Measurements from ENCODE around the gene FBRSL1.

Gene FBRSL1

DNA sequence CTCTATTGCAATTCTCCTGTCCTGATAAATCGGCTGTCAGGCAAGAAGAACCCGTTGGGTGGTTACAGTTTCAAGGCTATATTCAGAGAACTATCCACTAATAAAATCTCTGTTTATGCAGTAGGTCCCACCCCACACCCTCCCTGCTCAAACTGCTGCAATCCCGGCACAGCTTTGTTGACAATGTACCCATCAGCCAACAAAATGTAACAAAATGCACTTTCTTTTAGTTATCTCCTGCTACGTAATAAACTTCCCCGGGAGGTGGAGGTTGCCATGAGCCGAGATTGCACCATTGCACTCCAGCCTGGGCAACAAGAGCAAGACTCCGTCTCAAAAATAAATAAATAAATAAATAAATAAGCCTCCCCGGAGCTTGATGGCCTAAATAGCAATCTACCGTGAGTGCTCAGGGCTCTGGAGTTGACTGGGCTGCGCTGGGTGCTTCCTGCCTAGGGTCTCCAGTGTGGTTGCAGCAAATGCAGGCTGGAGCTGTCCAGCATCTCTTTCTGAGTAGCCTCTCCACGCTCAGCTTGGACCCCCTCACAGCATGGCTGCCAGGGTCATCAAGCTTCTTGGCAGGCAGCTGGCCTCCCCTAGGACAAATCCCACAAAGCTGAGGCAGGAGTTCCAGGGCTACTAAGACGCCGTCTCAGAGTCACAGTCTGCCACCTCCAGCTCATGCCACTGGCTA, 43.2 kb upstream of the FBRSL1 start:
- no peak overlapping the region for H3K4me3 ChIP-seq (replicated peaks; ENCODE audit: insufficient read depth, low read length)
- no peak for DNase-seq (ENCODE audit: low read depth in 1 of 2, low spot score in 1 of 2)
- TF ChIP-seq SPI1 (IDR thresholded peaks at IDR 0.05; ENCODE audit: borderline replicate concordance, low read depth) (no peak), GABPA (IDR thresholded peaks at IDR 0.05; ENCODE audit: low read depth) (no peak), POLR2AphosphoS5 (IDR thresholded peaks at IDR 0.05; ENCODE audit: low read depth) (no peak)
- TF ChIP-seq, protein P1, sequence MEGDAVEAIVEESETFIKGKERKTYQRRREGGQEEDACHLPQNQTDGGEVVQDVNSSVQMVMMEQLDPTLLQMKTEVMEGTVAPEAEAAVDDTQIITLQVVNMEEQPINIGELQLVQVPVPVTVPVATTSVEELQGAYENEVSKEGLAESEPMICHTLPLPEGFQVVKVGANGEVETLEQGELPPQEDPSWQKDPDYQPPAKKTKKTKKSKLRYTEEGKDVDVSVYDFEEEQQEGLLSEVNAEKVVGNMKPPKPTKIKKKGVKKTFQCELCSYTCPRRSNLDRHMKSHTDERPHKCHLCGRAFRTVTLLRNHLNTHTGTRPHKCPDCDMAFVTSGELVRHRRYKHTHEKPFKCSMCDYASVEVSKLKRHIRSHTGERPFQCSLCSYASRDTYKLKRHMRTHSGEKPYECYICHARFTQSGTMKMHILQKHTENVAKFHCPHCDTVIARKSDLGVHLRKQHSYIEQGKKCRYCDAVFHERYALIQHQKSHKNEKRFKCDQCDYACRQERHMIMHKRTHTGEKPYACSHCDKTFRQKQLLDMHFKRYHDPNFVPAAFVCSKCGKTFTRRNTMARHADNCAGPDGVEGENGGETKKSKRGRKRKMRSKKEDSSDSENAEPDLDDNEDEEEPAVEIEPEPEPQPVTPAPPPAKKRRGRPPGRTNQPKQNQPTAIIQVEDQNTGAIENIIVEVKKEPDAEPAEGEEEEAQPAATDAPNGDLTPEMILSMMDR (IDR thresholded peaks at IDR 0.05; ENCODE audit: insufficient read depth, low read length) = no peak
- TF ChIP-seq, protein P2, sequence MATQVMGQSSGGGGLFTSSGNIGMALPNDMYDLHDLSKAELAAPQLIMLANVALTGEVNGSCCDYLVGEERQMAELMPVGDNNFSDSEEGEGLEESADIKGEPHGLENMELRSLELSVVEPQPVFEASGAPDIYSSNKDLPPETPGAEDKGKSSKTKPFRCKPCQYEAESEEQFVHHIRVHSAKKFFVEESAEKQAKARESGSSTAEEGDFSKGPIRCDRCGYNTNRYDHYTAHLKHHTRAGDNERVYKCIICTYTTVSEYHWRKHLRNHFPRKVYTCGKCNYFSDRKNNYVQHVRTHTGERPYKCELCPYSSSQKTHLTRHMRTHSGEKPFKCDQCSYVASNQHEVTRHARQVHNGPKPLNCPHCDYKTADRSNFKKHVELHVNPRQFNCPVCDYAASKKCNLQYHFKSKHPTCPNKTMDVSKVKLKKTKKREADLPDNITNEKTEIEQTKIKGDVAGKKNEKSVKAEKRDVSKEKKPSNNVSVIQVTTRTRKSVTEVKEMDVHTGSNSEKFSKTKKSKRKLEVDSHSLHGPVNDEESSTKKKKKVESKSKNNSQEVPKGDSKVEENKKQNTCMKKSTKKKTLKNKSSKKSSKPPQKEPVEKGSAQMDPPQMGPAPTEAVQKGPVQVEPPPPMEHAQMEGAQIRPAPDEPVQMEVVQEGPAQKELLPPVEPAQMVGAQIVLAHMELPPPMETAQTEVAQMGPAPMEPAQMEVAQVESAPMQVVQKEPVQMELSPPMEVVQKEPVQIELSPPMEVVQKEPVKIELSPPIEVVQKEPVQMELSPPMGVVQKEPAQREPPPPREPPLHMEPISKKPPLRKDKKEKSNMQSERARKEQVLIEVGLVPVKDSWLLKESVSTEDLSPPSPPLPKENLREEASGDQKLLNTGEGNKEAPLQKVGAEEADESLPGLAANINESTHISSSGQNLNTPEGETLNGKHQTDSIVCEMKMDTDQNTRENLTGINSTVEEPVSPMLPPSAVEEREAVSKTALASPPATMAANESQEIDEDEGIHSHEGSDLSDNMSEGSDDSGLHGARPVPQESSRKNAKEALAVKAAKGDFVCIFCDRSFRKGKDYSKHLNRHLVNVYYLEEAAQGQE (IDR thresholded peaks at IDR 0.05; ENCODE audit: insufficient replicate concordance, low read depth) = peak; percentile 83
- H3K27ac ChIP-seq (replicated peaks) = no peak overlapping the region; the same call in 1 of the 2 replicates
- H3K27me3 ChIP-seq (ENCODE audit: insufficient read depth, poor library complexity, severe bottlenecking) = peaks cover 12% of the 10 kb centered on the region

- Histone ChIP-seq H3K4me3 (replicated peaks; ENCODE audit: insufficient read depth, low read length) (no peak overlapping the region), H3K27me3 (ENCODE audit: insufficient read depth, poor library complexity, severe bottlenecking) (peaks cover 18% of the 10 kb centered on the region), H3K27ac (replicated peaks) (no peak overlapping the region)
- TF ChIP-seq, protein P2 (IDR thresholded peaks at IDR 0.05; ENCODE audit: insufficient replicate concordance, low read depth) = no peak
- TF ChIP-seq, protein P1 (IDR thresholded peaks at IDR 0.05; ENCODE audit: insufficient read depth, low read length) = no peak
- no peak for TF ChIP-seq POLR2AphosphoS5 (IDR thresholded peaks at IDR 0.05; ENCODE audit: low read depth)
- no peak for DNase-seq (ENCODE audit: low read depth in 1 of 2, low spot score in 1 of 2)
Measured at GRCh38 chr12:132447327-132447720, 42.6 kb upstream of the FBRSL1 start.

- Histone ChIP-seq H3K27me3 (ENCODE audit: insufficient read depth, poor library complexity, severe bottlenecking) (peaks cover 18% of the 10 kb centered on the region), H3K27ac (replicated peaks) (no peak overlapping the region), H3K4me3 (replicated peaks; ENCODE audit: insufficient read depth, low read length) (no peak overlapping the region)
- DNase-seq (ENCODE audit: low read depth in 1 of 2, low spot score in 1 of 2) = no peak
- no peak for TF ChIP-seq GABPA (IDR thresholded peaks at IDR 0.05; ENCODE audit: low read depth)
- no peak for TF ChIP-seq SPI1 (IDR thresholded peaks at IDR 0.05; ENCODE audit: borderline replicate concordance, low read depth)
- no peak for TF ChIP-seq POLR2AphosphoS5 (IDR thresholded peaks at IDR 0.05; ENCODE audit: low read depth)
- TF ChIP-seq, protein P1 (IDR thresholded peaks at IDR 0.05; ENCODE audit: insufficient read depth, low read length) = no peak
- TF ChIP-seq, protein P2 (IDR thresholded peaks at IDR 0.05; ENCODE audit: insufficient replicate concordance, low read depth) = no peak
Measured at GRCh38 chr12:132447731-132448462, 42.1 kb upstream of the FBRSL1 start.

Measured in HL-60 (cell line).